ENCODE measurements around the gene VRK2.
"Not testable (repeated sequence)": the region's sequence is repeated elsewhere in the genome, so short reads cannot be mapped to it uniquely, and the experiment has no call there.

DNA sequence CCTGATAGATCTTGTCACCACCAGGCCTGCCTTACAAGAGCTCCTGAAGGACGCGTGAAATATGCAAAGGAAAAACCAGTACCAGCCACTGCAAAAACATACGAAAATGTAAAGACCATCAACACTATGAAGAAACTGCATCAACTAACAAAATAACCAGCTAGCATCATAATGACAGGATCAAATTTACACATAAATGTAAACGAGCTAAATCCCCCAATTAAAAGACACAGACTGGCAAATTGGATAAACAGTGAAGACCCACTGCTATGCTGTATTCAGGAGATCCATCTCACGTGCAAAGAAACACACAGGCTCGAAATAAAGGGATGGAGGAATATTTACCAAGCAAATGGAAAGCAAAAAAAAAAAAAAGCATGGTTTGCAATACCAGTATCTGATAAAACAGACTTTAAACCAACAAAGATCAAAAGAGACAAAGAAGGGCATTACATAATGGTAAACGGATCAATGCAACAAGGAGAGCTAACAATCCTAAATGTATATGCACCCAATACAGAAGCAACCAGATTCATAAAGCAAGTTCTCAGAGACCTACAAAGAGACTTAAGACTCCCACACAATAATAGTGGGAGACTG lies 123.8 kb downstream of the VRK2 start:
- TF ChIP-seq, protein P1, sequence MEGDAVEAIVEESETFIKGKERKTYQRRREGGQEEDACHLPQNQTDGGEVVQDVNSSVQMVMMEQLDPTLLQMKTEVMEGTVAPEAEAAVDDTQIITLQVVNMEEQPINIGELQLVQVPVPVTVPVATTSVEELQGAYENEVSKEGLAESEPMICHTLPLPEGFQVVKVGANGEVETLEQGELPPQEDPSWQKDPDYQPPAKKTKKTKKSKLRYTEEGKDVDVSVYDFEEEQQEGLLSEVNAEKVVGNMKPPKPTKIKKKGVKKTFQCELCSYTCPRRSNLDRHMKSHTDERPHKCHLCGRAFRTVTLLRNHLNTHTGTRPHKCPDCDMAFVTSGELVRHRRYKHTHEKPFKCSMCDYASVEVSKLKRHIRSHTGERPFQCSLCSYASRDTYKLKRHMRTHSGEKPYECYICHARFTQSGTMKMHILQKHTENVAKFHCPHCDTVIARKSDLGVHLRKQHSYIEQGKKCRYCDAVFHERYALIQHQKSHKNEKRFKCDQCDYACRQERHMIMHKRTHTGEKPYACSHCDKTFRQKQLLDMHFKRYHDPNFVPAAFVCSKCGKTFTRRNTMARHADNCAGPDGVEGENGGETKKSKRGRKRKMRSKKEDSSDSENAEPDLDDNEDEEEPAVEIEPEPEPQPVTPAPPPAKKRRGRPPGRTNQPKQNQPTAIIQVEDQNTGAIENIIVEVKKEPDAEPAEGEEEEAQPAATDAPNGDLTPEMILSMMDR (conservative IDR thresholded peaks at IDR 0.05; ENCODE audit: low read depth in 2 of 2) = not testable (repeated sequence)
- TF ChIP-seq, protein P2, sequence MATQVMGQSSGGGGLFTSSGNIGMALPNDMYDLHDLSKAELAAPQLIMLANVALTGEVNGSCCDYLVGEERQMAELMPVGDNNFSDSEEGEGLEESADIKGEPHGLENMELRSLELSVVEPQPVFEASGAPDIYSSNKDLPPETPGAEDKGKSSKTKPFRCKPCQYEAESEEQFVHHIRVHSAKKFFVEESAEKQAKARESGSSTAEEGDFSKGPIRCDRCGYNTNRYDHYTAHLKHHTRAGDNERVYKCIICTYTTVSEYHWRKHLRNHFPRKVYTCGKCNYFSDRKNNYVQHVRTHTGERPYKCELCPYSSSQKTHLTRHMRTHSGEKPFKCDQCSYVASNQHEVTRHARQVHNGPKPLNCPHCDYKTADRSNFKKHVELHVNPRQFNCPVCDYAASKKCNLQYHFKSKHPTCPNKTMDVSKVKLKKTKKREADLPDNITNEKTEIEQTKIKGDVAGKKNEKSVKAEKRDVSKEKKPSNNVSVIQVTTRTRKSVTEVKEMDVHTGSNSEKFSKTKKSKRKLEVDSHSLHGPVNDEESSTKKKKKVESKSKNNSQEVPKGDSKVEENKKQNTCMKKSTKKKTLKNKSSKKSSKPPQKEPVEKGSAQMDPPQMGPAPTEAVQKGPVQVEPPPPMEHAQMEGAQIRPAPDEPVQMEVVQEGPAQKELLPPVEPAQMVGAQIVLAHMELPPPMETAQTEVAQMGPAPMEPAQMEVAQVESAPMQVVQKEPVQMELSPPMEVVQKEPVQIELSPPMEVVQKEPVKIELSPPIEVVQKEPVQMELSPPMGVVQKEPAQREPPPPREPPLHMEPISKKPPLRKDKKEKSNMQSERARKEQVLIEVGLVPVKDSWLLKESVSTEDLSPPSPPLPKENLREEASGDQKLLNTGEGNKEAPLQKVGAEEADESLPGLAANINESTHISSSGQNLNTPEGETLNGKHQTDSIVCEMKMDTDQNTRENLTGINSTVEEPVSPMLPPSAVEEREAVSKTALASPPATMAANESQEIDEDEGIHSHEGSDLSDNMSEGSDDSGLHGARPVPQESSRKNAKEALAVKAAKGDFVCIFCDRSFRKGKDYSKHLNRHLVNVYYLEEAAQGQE (IDR thresholded peaks at IDR 0.05; ENCODE audit: unreplicated experiment) = not testable (repeated sequence)
- TF ChIP-seq POLR2AphosphoS5 (IDR thresholded peaks at IDR 0.05; ENCODE audit: low read depth); EZH2 (IDR thresholded peaks at IDR 0.05; ENCODE audit: low read depth, unreplicated experiment); EZH2phosphoT487 (IDR thresholded peaks at IDR 0.05; ENCODE audit: unreplicated experiment); NANOG (IDR thresholded peaks at IDR 0.05; ENCODE audit: borderline replicate concordance); JUNB (IDR thresholded peaks at IDR 0.05; ENCODE audit: unreplicated experiment); STAT1 (IDR thresholded peaks at IDR 0.05; ENCODE audit: unreplicated experiment); CREB1 (CRISPR knock-in tag; IDR thresholded peaks at IDR 0.05; ENCODE audit: low read depth); ZNF331 (CRISPR knock-in tag; IDR thresholded peaks at IDR 0.05; ENCODE audit: low read depth); ZNF114 (CRISPR knock-in tag; IDR thresholded peaks at IDR 0.05): not testable (repeated sequence)
- TF ChIP-seq, protein P3, sequence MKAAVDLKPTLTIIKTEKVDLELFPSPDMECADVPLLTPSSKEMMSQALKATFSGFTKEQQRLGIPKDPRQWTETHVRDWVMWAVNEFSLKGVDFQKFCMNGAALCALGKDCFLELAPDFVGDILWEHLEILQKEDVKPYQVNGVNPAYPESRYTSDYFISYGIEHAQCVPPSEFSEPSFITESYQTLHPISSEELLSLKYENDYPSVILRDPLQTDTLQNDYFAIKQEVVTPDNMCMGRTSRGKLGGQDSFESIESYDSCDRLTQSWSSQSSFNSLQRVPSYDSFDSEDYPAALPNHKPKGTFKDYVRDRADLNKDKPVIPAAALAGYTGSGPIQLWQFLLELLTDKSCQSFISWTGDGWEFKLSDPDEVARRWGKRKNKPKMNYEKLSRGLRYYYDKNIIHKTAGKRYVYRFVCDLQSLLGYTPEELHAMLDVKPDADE (IDR thresholded peaks at IDR 0.05) = not testable (repeated sequence)

Data from GM23338 (cell line).